Measurements from ENCODE around the gene CCL4.

DNA sequence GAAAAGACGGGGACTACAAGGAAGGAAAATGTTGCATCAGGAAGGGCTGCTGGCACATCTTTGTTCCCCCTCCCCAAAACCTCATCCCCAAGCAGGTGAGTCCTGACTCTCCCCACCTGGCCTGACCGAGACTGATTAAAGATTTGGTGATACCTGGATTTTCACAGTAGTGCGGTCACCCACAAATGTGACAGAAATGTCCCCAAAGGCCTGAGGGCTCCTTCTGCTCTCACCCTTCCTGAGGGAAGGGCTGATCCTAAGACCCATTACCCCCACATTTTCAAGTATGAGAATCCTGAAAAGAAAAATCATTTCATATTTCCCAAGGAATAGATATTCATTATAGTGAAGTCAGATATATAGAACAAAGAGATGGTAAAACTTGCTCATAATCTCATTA is 44.0 kb downstream of the CCL4 start:
- TF ChIP-seq, protein P1, sequence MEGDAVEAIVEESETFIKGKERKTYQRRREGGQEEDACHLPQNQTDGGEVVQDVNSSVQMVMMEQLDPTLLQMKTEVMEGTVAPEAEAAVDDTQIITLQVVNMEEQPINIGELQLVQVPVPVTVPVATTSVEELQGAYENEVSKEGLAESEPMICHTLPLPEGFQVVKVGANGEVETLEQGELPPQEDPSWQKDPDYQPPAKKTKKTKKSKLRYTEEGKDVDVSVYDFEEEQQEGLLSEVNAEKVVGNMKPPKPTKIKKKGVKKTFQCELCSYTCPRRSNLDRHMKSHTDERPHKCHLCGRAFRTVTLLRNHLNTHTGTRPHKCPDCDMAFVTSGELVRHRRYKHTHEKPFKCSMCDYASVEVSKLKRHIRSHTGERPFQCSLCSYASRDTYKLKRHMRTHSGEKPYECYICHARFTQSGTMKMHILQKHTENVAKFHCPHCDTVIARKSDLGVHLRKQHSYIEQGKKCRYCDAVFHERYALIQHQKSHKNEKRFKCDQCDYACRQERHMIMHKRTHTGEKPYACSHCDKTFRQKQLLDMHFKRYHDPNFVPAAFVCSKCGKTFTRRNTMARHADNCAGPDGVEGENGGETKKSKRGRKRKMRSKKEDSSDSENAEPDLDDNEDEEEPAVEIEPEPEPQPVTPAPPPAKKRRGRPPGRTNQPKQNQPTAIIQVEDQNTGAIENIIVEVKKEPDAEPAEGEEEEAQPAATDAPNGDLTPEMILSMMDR (IDR thresholded peaks at IDR 0.05) = no peak
- TF ChIP-seq EZH2 (IDR thresholded peaks at IDR 0.05; ENCODE audit: borderline replicate concordance, insufficient read depth, low read depth, low read length, poor library complexity, severe bottlenecking) = no peak
